Measurements from ENCODE around the gene UST. TPM values are rescaled to one million over a fixed set of nuclear protein-coding genes. Genes with fewer than 3 reads are reported as not detected.

The UST gene
- total RNA-seq, 1 donor from 2014 or later = 33.3 TPM

DNA sequence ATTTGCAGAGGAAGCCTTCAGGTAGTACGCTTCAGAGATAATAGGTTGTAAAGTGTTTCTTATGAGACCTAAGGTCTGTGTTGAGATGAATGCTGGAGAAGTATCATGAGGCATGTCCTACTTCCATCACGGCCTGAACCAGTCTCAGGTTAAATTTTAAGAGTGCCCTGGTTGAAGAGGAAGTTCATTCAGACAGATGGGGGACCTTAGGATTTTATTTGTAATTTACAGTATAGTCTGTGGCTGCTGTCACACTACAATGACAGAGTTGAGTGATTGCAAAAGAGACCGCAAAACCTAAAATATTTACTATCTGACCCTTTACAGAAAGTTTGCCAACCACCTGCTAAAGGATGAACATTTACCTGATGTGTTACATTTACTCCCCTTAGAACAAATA, 70.9 kb downstream of the UST start:
- H3K36me3 ChIP-seq = no peaks in the 10 kb centered on the region
- no peak overlapping the region for H3K9ac ChIP-seq
- H3K27me3 ChIP-seq = no peaks in the 10 kb centered on the region
- peaks cover 15% of the 10 kb centered on the region for H3K36me3 Mint-ChIP-seq
- peaks cover 96% of the 10 kb centered on the region for H3K79me2 ChIP-seq (ENCODE audit: low read depth)
- peaks cover 21% of the 10 kb centered on the region for H3K9me3 Mint-ChIP-seq
- H3K27ac Mint-ChIP-seq = peak overlapping the region; percentile 82
- H3K4me3 Mint-ChIP-seq = no peak overlapping the region
- H3K4me2 ChIP-seq = no peak overlapping the region
- H3K27ac ChIP-seq = peak overlapping the region; percentile 5
- peaks cover 53% of the 10 kb centered on the region for H3K4me1 ChIP-seq
- H3K9me3 ChIP-seq (ENCODE audit: low read depth) = no peaks in the 10 kb centered on the region
- H3K4me1 Mint-ChIP-seq = peaks cover 51% of the 10 kb centered on the region
- no peaks in the 10 kb centered on the region for H3K27me3 Mint-ChIP-seq (ENCODE audit: insufficient read depth, low read depth)
- H3F3A ChIP-seq (ENCODE audit: low read depth) = peaks cover 37% of the 10 kb centered on the region
- H4K20me1 ChIP-seq (ENCODE audit: low read depth) = peaks cover 15% of the 10 kb centered on the region
- H3K4me3 ChIP-seq = no peak overlapping the region
- TF ChIP-seq EZH2 (IDR thresholded peaks at IDR 0.05) (no peak), EZH2phosphoT487 (IDR thresholded peaks at IDR 0.05) (no peak)
- TF ChIP-seq, protein P1, sequence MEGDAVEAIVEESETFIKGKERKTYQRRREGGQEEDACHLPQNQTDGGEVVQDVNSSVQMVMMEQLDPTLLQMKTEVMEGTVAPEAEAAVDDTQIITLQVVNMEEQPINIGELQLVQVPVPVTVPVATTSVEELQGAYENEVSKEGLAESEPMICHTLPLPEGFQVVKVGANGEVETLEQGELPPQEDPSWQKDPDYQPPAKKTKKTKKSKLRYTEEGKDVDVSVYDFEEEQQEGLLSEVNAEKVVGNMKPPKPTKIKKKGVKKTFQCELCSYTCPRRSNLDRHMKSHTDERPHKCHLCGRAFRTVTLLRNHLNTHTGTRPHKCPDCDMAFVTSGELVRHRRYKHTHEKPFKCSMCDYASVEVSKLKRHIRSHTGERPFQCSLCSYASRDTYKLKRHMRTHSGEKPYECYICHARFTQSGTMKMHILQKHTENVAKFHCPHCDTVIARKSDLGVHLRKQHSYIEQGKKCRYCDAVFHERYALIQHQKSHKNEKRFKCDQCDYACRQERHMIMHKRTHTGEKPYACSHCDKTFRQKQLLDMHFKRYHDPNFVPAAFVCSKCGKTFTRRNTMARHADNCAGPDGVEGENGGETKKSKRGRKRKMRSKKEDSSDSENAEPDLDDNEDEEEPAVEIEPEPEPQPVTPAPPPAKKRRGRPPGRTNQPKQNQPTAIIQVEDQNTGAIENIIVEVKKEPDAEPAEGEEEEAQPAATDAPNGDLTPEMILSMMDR (IDR thresholded peaks at IDR 0.05) = no peak
- no peak for DNase-seq (ENCODE audit: low spot score)
- H2AFZ ChIP-seq (replicated peaks) = no peak overlapping the region

DNA sequence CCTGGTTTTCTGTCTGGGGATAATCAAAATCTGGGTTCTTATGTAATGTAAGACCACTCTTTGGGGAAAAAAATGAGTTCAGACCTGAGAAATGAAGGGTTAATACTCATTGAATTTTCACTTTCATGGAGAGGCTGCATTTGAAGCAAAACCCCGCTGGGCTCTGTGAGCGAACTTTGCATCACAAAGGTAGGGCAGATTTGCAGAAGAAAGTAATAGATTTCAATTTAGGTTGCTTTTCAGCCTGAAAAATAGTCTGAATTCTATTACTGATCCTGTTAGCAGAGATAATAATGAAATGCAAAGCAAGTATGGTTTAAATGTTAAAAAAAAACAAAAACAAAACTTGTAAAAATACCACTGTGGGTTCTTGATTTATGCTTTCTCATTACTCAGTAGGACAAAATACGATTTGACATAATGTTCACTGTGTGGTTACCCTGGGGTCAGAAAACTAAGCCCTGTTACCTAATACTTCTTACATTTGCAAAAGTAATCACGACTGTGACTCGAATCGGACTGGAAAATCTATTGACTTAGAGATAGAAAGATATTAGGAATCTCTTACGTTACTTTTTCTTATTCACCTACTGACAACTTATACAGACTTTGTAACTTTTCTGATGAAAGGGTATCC, 72.2 kb downstream of the UST start:
- Histone ChIP-seq H3K9ac (no peak overlapping the region), H3K27ac (peak overlapping the region; percentile 36), H3K79me2 (ENCODE audit: low read depth) (peaks cover 96% of the 10 kb centered on the region), H3K27me3 (no peaks in the 10 kb centered on the region), H3K4me1 (peaks cover 53% of the 10 kb centered on the region), H3K4me3 (peak overlapping the region; percentile 8), H2AFZ (replicated peaks) (no peak overlapping the region), H3K4me2 (peak overlapping the region; percentile 67), H4K20me1 (ENCODE audit: low read depth) (peaks cover 15% of the 10 kb centered on the region), H3K36me3 (no peaks in the 10 kb centered on the region), H3K9me3 (ENCODE audit: low read depth) (no peaks in the 10 kb centered on the region), H3F3A (ENCODE audit: low read depth) (peaks cover 37% of the 10 kb centered on the region)
- Mint-ChIP-seq H3K4me3 (peak overlapping the region; percentile 64), H3K4me1 (peaks cover 50% of the 10 kb centered on the region), H3K36me3 (peaks cover 12% of the 10 kb centered on the region), H3K9me3 (peaks cover 18% of the 10 kb centered on the region), H3K27ac (peak overlapping the region; percentile 77), H3K27me3 (ENCODE audit: insufficient read depth, low read depth) (no peaks in the 10 kb centered on the region)
- peak; percentile 61 for DNase-seq (ENCODE audit: low spot score)
- no peak for TF ChIP-seq EZH2 (IDR thresholded peaks at IDR 0.05)
- TF ChIP-seq EZH2phosphoT487 (IDR thresholded peaks at IDR 0.05) = no peak
- TF ChIP-seq, protein P1 (IDR thresholded peaks at IDR 0.05) = no peak

DNA sequence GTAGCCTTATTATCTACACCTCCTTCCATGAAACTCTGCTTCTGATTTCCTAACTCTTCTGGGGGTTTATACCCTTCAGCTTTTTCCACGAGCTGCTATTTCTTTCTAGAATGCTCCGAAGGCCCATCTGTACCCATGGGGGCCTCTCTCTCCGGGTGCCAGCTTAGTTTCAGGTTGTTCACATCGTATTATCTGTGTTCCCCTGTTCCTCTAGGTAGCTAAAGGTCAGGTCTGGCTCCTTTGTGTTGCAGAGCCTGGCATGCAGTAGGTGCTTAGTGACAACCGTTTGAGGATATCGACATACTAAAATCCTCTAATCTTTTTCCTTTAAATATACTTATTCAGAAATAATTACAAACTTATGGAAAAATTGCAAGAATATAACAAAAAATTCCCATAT, 73.0 kb downstream of the UST start:
- peaks cover 37% of the 10 kb centered on the region for H3F3A ChIP-seq (ENCODE audit: low read depth)
- H3K36me3 ChIP-seq = no peaks in the 10 kb centered on the region
- H3K9me3 ChIP-seq (ENCODE audit: low read depth) = no peaks in the 10 kb centered on the region
- peaks cover 15% of the 10 kb centered on the region for H4K20me1 ChIP-seq (ENCODE audit: low read depth)
- H3K4me2 ChIP-seq = peak overlapping the region; percentile 67
- H3K79me2 ChIP-seq (ENCODE audit: low read depth) = peaks cover 93% of the 10 kb centered on the region
- H3K9me3 Mint-ChIP-seq = peaks cover 13% of the 10 kb centered on the region
- peaks cover 49% of the 10 kb centered on the region for H3K4me1 Mint-ChIP-seq
- peak overlapping the region; percentile 75 for H3K27ac Mint-ChIP-seq
- peak overlapping the region; percentile 52 for H3K4me3 Mint-ChIP-seq
- no peak for DNase-seq (ENCODE audit: low spot score)
- no peak overlapping the region for H3K4me3 ChIP-seq
- peaks cover 10% of the 10 kb centered on the region for H3K36me3 Mint-ChIP-seq
- H3K27me3 Mint-ChIP-seq (ENCODE audit: insufficient read depth, low read depth) = no peaks in the 10 kb centered on the region
- TF ChIP-seq EZH2 (IDR thresholded peaks at IDR 0.05) (no peak), EZH2phosphoT487 (IDR thresholded peaks at IDR 0.05) (no peak)
- TF ChIP-seq, protein P1 (IDR thresholded peaks at IDR 0.05) = no peak
- peaks cover 53% of the 10 kb centered on the region for H3K4me1 ChIP-seq
- H3K27ac ChIP-seq = peak overlapping the region; percentile 51
- H3K9ac ChIP-seq = no peak overlapping the region
- no peaks in the 10 kb centered on the region for H3K27me3 ChIP-seq
- H2AFZ ChIP-seq (replicated peaks) = no peak overlapping the region
